Sigmoid colon (tissue), 4 donors: ENCODE data around the gene MASP2.

Experiments used
- CTCF ChIP-seq, 4 experiments: fragments of 450-650 bp in 3 of 4; fragments of 200-600 bp in 1 of 4; IDR thresholded peaks; one replicate each; pipeline ENCODE4 v1.5.1; 2016 to 2019; ENCODE audit warnings: antibody characterized with exemption in 4 of 4, mild to moderate bottlenecking in 3 of 4, moderate library complexity in 2 of 4
- EP300 ChIP-seq, 4 donors: sonication (generic); formaldehyde crosslinking; IDR thresholded peaks; one replicate each; pipeline ENCODE4 v1.6.1; 2017; ENCODE audit warnings: antibody characterized with exemption in 4 of 4
- POLR2A ChIP-seq, 2 donors: fragments of 450-650 bp; IDR thresholded peaks; one replicate each; pipeline ENCODE4 v1.6.1; 2016; ENCODE audit warnings: antibody characterized with exemption in 2 of 2, mild to moderate bottlenecking in 2 of 2, moderate library complexity in 2 of 2

GRCh38 chr1:11026052-11026451 lies 21.0 kb downstream of the MASP2 start:
- TF ChIP-seq EP300 (IDR thresholded peaks at IDR 0.05), result no peak
- no peak for TF ChIP-seq CTCF (IDR thresholded peaks at IDR 0.05)
- TF ChIP-seq POLR2A (IDR thresholded peaks at IDR 0.05), result no peak
